GM20000 (cell line): ENCODE results near the gene RNASET2.

ENCODE experiments used
- DNase-seq: peaks from one replicate; pipeline ENCODE4 v3.0.0; 2012; ENCODE audit warnings: low spot score
- CTCF ChIP-seq: IDR thresholded peaks from 2 replicates; pipeline ENCODE4 v1.5.1; 2012; ENCODE audit warnings: mild to moderate bottlenecking, control low read depth; ENCODE audit errors: extremely low read depth, missing control alignments

The RNASET2 gene

GRCh38 chr6:166931426-166931970, 24.9 kb downstream of the RNASET2 start:
- no peak for TF ChIP-seq CTCF
- DNase-seq: no peak

- no peak for TF ChIP-seq CTCF
- no peak for DNase-seq
These were observed 25.9 kb downstream of the RNASET2 start for GRCh38 chr6:166930354-166930891.

- DNase-seq: no peak
- no peak for TF ChIP-seq CTCF
These were observed 26.7 kb downstream of the RNASET2 start for GRCh38 chr6:166929542-166930189.

GRCh38 chr6:166928644-166929541, 27.5 kb downstream of the RNASET2 start:
- no peak for TF ChIP-seq CTCF
- DNase-seq: no peak

GRCh38 chr6:166927935-166928643, 28.3 kb downstream of the RNASET2 start:
- no peak for TF ChIP-seq CTCF
- no peak for DNase-seq

GRCh38 chr6:166927240-166927934, 29.0 kb downstream of the RNASET2 start:
- no peak for DNase-seq
- no peak for TF ChIP-seq CTCF
